Muscle layer of colon (tissue), 2 donors: Measurements from ENCODE around the gene IST1.
"Not testable (repeated sequence)": the region's sequence is repeated elsewhere in the genome, so short reads cannot be mapped to it uniquely, and the experiment has no call there.

Source experiments
- H3K27ac ChIP-seq: one replicate; pipeline ENCODE4 v1.7.0; 2013; ENCODE audit warnings: low read depth, mild to moderate bottlenecking, low read length, moderate library complexity
- H3K27me3 ChIP-seq, 2 donors: one replicate each; pipeline ENCODE4 v1.7.0; 2013; ENCODE audit warnings: low read length in 2 of 2, mild to moderate bottlenecking in 2 of 2; ENCODE audit not compliant: insufficient read depth in 2 of 2, control insufficient read depth in 1 of 2
- H3K36me3 ChIP-seq: one replicate; pipeline ENCODE4 v1.7.0; 2013; ENCODE audit warnings: mild to moderate bottlenecking, low read length; ENCODE audit not compliant: insufficient read depth
- H3K4me1 ChIP-seq: one replicate; pipeline ENCODE4 v1.7.0; 2013; ENCODE audit warnings: mild to moderate bottlenecking, low read length; ENCODE audit not compliant: insufficient read depth
- H3K4me3 ChIP-seq, 2 donors: one replicate each; pipeline ENCODE4 v1.7.0; 2013; ENCODE audit warnings: low read length in 2 of 2, low read depth in 1 of 2, mild to moderate bottlenecking in 1 of 2, moderate library complexity in 1 of 2
- H3K9ac ChIP-seq: one replicate; pipeline ENCODE4 v1.7.0; 2013; ENCODE audit warnings: low read length
- H3K9me3 ChIP-seq: one replicate; pipeline ENCODE4 v1.7.0; 2013; ENCODE audit warnings: mild to moderate bottlenecking, low read length
- donor health status: abdominal sarcoma.
- donor health status: Adenocarcinoma of cecum.

Gene IST1

GRCh38 chr16:71859762-71860521 is 35.4 kb upstream of the IST1 start:
- H3K27me3 ChIP-seq = no peaks in the 10 kb centered on the region
- H3K4me3 ChIP-seq = no peak overlapping the region
- no peak overlapping the region for H3K9ac ChIP-seq
- no peaks in the 10 kb centered on the region for H3K4me1 ChIP-seq
- no peak overlapping the region for H3K27ac ChIP-seq
- peaks cover 39% of the 10 kb centered on the region for H3K36me3 ChIP-seq
- H3K9me3 ChIP-seq = no peaks in the 10 kb centered on the region

- Histone ChIP-seq H3K27ac (no peak overlapping the region), H3K4me3 (no peak overlapping the region), H3K36me3 (peaks cover 46% of the 10 kb centered on the region), H3K4me1 (no peaks in the 10 kb centered on the region), H3K9ac (no peak overlapping the region), H3K27me3 (no peaks in the 10 kb centered on the region), H3K9me3 (no peaks in the 10 kb centered on the region)
These were observed 31.3 kb upstream of the IST1 start for GRCh38 chr16:71863995-71864394.

GRCh38 chr16:71865173-71865863 is 30.0 kb upstream of the IST1 start:
- Histone ChIP-seq H3K4me3 (no peak overlapping the region), H3K9me3 (no peaks in the 10 kb centered on the region), H3K27ac (no peak overlapping the region), H3K4me1 (no peaks in the 10 kb centered on the region), H3K9ac (no peak overlapping the region), H3K27me3 (no peaks in the 10 kb centered on the region), H3K36me3 (peaks cover 41% of the 10 kb centered on the region)

GRCh38 chr16:71867175-71867574 is 28.2 kb upstream of the IST1 start:
- H3K4me1 ChIP-seq, H3K9ac ChIP-seq, H3K9me3 ChIP-seq, H3K27ac ChIP-seq, H3K4me3 ChIP-seq, H3K27me3 ChIP-seq: not testable (repeated sequence)
- peaks cover 27% of the 10 kb centered on the region for H3K36me3 ChIP-seq

- no peaks in the 10 kb centered on the region for H3K9me3 ChIP-seq
These were observed 27.4 kb upstream of the IST1 start for GRCh38 chr16:71867939-71868338.

GRCh38 chr16:71869089-71869488 is 26.2 kb upstream of the IST1 start:
- Histone ChIP-seq H3K9ac (no peak overlapping the region), H3K27me3 (no peaks in the 10 kb centered on the region), H3K27ac (no peak overlapping the region), H3K4me3 (no peak overlapping the region), H3K4me1 (no peaks in the 10 kb centered on the region), H3K36me3 (peaks cover 19% of the 10 kb centered on the region), H3K9me3 (no peaks in the 10 kb centered on the region)

More at GRCh38 chr16:71867939-71868338, 27.4 kb upstream of the IST1 start:
- no peak overlapping the region for H3K9ac ChIP-seq
- H3K4me3 ChIP-seq = no peak overlapping the region
- no peaks in the 10 kb centered on the region for H3K27me3 ChIP-seq
- no peak overlapping the region for H3K27ac ChIP-seq
- H3K4me1 ChIP-seq = no peaks in the 10 kb centered on the region
- peaks cover 27% of the 10 kb centered on the region for H3K36me3 ChIP-seq

- no peak overlapping the region for H3K9ac ChIP-seq
- no peaks in the 10 kb centered on the region for H3K27me3 ChIP-seq
- H3K27ac ChIP-seq = no peak overlapping the region
- H3K4me3 ChIP-seq = no peak overlapping the region
- H3K36me3 ChIP-seq = peaks cover 10% of the 10 kb centered on the region
- no peaks in the 10 kb centered on the region for H3K4me1 ChIP-seq
- no peaks in the 10 kb centered on the region for H3K9me3 ChIP-seq
These were observed 24.5 kb upstream of the IST1 start for GRCh38 chr16:71870818-71871217.

- H3K9me3 ChIP-seq = no peaks in the 10 kb centered on the region
- H3K27me3 ChIP-seq = no peaks in the 10 kb centered on the region
- H3K9ac ChIP-seq = no peak overlapping the region
- H3K27ac ChIP-seq = no peak overlapping the region
- H3K4me3 ChIP-seq = no peak overlapping the region
- H3K4me1 ChIP-seq = no peaks in the 10 kb centered on the region
- H3K36me3 ChIP-seq = peaks cover 3% of the 10 kb centered on the region
These were observed 22.1 kb upstream of the IST1 start for GRCh38 chr16:71873199-71873598.

- Histone ChIP-seq H3K9me3 (no peaks in the 10 kb centered on the region), H3K27ac (no peak overlapping the region), H3K36me3 (peaks cover 22% of the 10 kb centered on the region), H3K9ac (no peak overlapping the region), H3K4me3 (no peak overlapping the region), H3K4me1 (peaks cover 11% of the 10 kb centered on the region), H3K27me3 (no peaks in the 10 kb centered on the region)
These were observed 16.4 kb upstream of the IST1 start for GRCh38 chr16:71878911-71879310.

GRCh38 chr16:71880176-71880575 is 15.2 kb upstream of the IST1 start:
- peaks cover 11% of the 10 kb centered on the region for H3K4me1 ChIP-seq
- no peaks in the 10 kb centered on the region for H3K9me3 ChIP-seq
- no peaks in the 10 kb centered on the region for H3K27me3 ChIP-seq
- no peak overlapping the region for H3K27ac ChIP-seq
- H3K9ac ChIP-seq = no peak overlapping the region
- H3K4me3 ChIP-seq = no peak overlapping the region
- peaks cover 22% of the 10 kb centered on the region for H3K36me3 ChIP-seq

GRCh38 chr16:71882505-71883167 is 12.7 kb upstream of the IST1 start:
- H3K9me3 ChIP-seq = no peaks in the 10 kb centered on the region
- no peak overlapping the region for H3K9ac ChIP-seq
- peaks cover 19% of the 10 kb centered on the region for H3K36me3 ChIP-seq
- peaks cover 11% of the 10 kb centered on the region for H3K4me1 ChIP-seq
- no peaks in the 10 kb centered on the region for H3K27me3 ChIP-seq
- peak overlapping the region; percentile 88 for H3K27ac ChIP-seq
- peak overlapping the region; percentile 90 to 93 for H3K4me3 ChIP-seq
